HEK293T (cell line): Measurements from ENCODE around the gene KPNA1.
A peak's percentile ranks its signal among the peaks of the same experiment; 100 is the strongest.

Experiments
- CTCF ChIA-PET: fragments of 350-600 bp; formaldehyde crosslinking; extraction: SDS; loops from one replicate; lab custom pipeline; 2021; ENCODE audit warnings: antibody characterized with exemption, inconsistent platforms; lab: Yijun Ruan, JAX
- POLR2A ChIA-PET: fragments of 350-600 bp; formaldehyde crosslinking; extraction: SDS; loops from one replicate; lab custom pipeline; 2020; ENCODE audit warnings: antibody characterized with exemption, inconsistent platforms; lab: Yijun Ruan, JAX
- DNase-seq: peaks from one replicate; pipeline ENCODE4 v3.0.0; 2012; ENCODE audit warnings: mixed read lengths; ENCODE audit errors: extremely low spot score
- ARNT ChIP-seq: fragments of 450-650 bp; IDR thresholded peaks from 2 replicates; pipeline ENCODE4 v1.6.1; 2017; ENCODE audit warnings: mild to moderate bottlenecking
- BHLHE40 ChIP-seq: fragments of 450-650 bp; IDR thresholded peaks from 2 replicates; pipeline ENCODE4 v1.6.1; 2016; ENCODE audit warnings: mild to moderate bottlenecking, moderate library complexity, borderline replicate concordance
- CTBP1 ChIP-seq: fragments of 450-650 bp; IDR thresholded peaks from 2 replicates; pipeline ENCODE4 v1.6.1; 2016; ENCODE audit warnings: borderline replicate concordance
- ELF4 ChIP-seq: fragments of 450-650 bp; IDR thresholded peaks from 2 replicates; pipeline ENCODE4 v1.6.1; 2017; ENCODE audit warnings: antibody characterized with exemption
- FOXA1 ChIP-seq: fragments of 450-650 bp; IDR thresholded peaks from 2 replicates; pipeline ENCODE4 v1.6.1; 2016; ENCODE audit warnings: mild to moderate bottlenecking
- FOXK2 ChIP-seq: fragments of 450-650 bp; IDR thresholded peaks from 2 replicates; pipeline ENCODE4 v1.6.1; 2016; ENCODE audit warnings: mild to moderate bottlenecking
- FOXM1 ChIP-seq: fragments of 450-650 bp; IDR thresholded peaks from 2 replicates; pipeline ENCODE4 v1.6.1; 2017; ENCODE audit warnings: mild to moderate bottlenecking, borderline replicate concordance
- HDGF ChIP-seq: fragments of 450-650 bp; IDR thresholded peaks from 2 replicates; pipeline ENCODE4 v1.6.1; 2017; ENCODE audit warnings: antibody characterized with exemption, borderline replicate concordance
- L3MBTL2 ChIP-seq: fragments of 450-650 bp; conservative IDR thresholded peaks from 2 replicates; pipeline ENCODE4 v1.6.1; 2016; ENCODE audit warnings: mild to moderate bottlenecking
- NFRKB ChIP-seq: fragments of 450-650 bp; IDR thresholded peaks from 2 replicates; pipeline ENCODE4 v1.6.1; 2016; ENCODE audit warnings: mild to moderate bottlenecking, moderate library complexity
- SP1 ChIP-seq: fragments of 450-650 bp; IDR thresholded peaks from 2 replicates; pipeline ENCODE4 v1.6.1; 2017
- SUZ12 ChIP-seq: fragments of 450-650 bp; IDR thresholded peaks from 2 replicates; pipeline ENCODE4 v1.6.1; 2016; ENCODE audit warnings: mild to moderate bottlenecking
- TARDBP ChIP-seq: fragments of 450-650 bp; IDR thresholded peaks from 2 replicates; pipeline ENCODE4 v1.6.1; 2016
- ZNF384 ChIP-seq: fragments of 450-650 bp; IDR thresholded peaks from 2 replicates; pipeline ENCODE4 v1.6.1; 2016
- TF ChIP-seq, protein P1 (sequence below): fragments of 450-650 bp; IDR thresholded peaks from 2 replicates; pipeline ENCODE4 v1.6.1; 2016

The KPNA1 gene

GRCh38 chr3:122435950-122436349 is 78.8 kb downstream of the KPNA1 start:
- no peak for TF ChIP-seq NFRKB
- TF ChIP-seq FOXK2, result no peak
- no peak for TF ChIP-seq TARDBP
- TF ChIP-seq FOXA1, result no peak
- TF ChIP-seq ZNF384, result no peak
- TF ChIP-seq ARNT, result no peak
- TF ChIP-seq SUZ12, result no peak
- TF ChIP-seq HDGF, result no peak
- no peak for TF ChIP-seq L3MBTL2
- no peak for TF ChIP-seq BHLHE40
- TF ChIP-seq, protein P1, sequence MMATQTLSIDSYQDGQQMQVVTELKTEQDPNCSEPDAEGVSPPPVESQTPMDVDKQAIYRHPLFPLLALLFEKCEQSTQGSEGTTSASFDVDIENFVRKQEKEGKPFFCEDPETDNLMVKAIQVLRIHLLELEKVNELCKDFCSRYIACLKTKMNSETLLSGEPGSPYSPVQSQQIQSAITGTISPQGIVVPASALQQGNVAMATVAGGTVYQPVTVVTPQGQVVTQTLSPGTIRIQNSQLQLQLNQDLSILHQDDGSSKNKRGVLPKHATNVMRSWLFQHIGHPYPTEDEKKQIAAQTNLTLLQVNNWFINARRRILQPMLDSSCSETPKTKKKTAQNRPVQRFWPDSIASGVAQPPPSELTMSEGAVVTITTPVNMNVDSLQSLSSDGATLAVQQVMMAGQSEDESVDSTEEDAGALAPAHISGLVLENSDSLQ, result no peak
- no peak for DNase-seq
- ChIA-PET POLR2A (no interaction called here), CTCF (no interaction called here)

DNA sequence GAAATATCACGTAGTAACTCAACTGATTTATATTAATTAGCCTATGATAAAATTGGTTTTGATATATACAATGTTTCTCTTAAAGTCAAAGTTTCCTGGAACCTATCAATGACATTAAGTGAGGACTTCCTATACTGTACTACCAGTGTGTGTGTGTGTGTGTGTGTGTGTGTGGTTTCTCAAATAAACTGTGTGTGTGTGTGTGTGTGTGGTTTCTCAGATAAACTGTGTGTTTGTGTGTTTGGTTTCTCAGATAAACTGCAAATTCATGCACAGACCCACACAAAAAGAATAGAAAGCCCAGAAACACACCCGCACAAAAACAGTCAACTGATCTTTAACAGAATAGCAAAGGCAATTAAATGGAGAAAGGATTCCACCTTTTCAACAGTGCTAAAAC is 84.4 kb downstream of the KPNA1 start:
- CTCF ChIA-PET, result no interaction called here
- POLR2A ChIA-PET, result interaction anchor here (1.8 kb wide), 1 partner anchor 14 kb away, joined by 6 read pairs; the partner anchor contains the start of gene WDR5B
- no peak for TF ChIP-seq ELF4
- TF ChIP-seq NFRKB, result no peak
- TF ChIP-seq TARDBP, result no peak
- DNase-seq, result no peak

GRCh38 chr3:122427857-122428471 is 86.8 kb downstream of the KPNA1 start:
- TF ChIP-seq CTBP1 (no peak), SUZ12 (no peak), L3MBTL2 (no peak)
- ChIA-PET POLR2A (no interaction called here), CTCF (no interaction called here)
- no peak for DNase-seq

- no peak for DNase-seq
- ChIA-PET CTCF (no interaction called here), POLR2A (no interaction called here)
- TF ChIP-seq NFRKB (no peak), CTBP1 (no peak), SP1 (no peak), TARDBP (no peak)
These were observed 92.9 kb downstream of the KPNA1 start for GRCh38 chr3:122421836-122422235.

GRCh38 chr3:122421101-122421500 is 93.6 kb downstream of the KPNA1 start:
- CTCF ChIA-PET, result no interaction called here
- no peak for DNase-seq
- POLR2A ChIA-PET, result interaction anchor here (1.5 kb wide), 1 partner anchor 12 kb away, joined by 3 read pairs; no protein-coding TSS in a partner anchor
- TF ChIP-seq, protein P1, result no peak
- TF ChIP-seq ZNF384 (no peak), NFRKB (no peak), ARNT (no peak)

DNA sequence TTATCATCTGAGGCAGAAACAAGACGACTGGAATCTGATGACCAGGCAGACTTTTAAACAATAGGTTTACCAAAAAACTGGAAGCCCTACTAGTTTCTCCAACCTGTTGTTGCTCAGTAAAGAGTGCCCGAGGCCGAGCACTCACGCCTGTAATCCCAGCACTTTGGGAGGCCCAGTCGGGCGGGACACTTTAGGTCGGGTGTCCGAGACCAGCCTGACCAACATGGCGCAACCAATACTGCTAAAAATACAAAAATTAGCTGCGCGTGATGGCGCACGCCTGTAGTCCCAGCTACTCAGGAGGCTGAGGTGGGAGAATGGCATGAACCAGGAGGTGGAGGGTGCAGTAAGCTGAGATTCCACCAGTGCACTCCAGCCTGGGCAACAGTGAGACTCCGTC is 97.8 kb downstream of the KPNA1 start:
- POLR2A ChIA-PET, result interaction anchor here (0.8 to 2.7 kb wide), 11 partner anchors 14 to 148 kb away, joined by 3 to 34 read pairs (median 3); partner anchors contain the start of genes DTX3L, FAM162A, KPNA1 and MIX23
- no peak for DNase-seq
- CTCF ChIA-PET, result interaction anchor here (0.9 to 1.5 kb wide), 3 partner anchors 24 to 41 kb away, joined by 3 to 5 read pairs (median 3); partner anchors contain the start of gene FAM162A
- no peak for TF ChIP-seq ELF4
- TF ChIP-seq FOXA1, result no peak
- TF ChIP-seq BHLHE40, result no peak
- no peak for TF ChIP-seq HDGF

GRCh38 chr3:122415762-122416654 is 98.7 kb downstream of the KPNA1 start, which contains the start of gene WDR5B:
WDR5B (minus strand) TSS chr3:122416062; CDS start chr3:122415528, 534 bp downstream.
- ChIA-PET CTCF (interaction anchor here (0.9 to 1.5 kb wide), 3 partner anchors 23 to 42 kb away, joined by 3 to 5 read pairs (median 3); partner anchors contain the start of gene FAM162A), POLR2A (interaction anchor here (0.6 to 2.7 kb wide), 22 partner anchors 8 to 380 kb away, joined by 3 to 34 read pairs (median 3); partner anchors contain the start of genes DTX3L, FAM162A, KPNA1 and MIX23)
- peak; percentile 98 for DNase-seq
- TF ChIP-seq ARNT (no peak), CTBP1 (no peak), FOXM1 (no peak), HDGF (no peak), ZNF384 (no peak), ELF4 (peak; percentile 76), L3MBTL2 (peak; percentile 64)
- TF ChIP-seq, protein P1, result peak; percentile 95
